T-helper 17 cell (primary cell): ENCODE results near the gene PDGFB. TPM values are rescaled to one million over a fixed set of nuclear protein-coding genes. Genes with fewer than 3 reads are reported as not detected.

ENCODE experiments used
- ATAC-seq: fragments of 150-1000 bp; cut with Tn5 transposase; 2 replicates; pipeline ENCODE4 v1.10.0; 2021; ENCODE audit warnings: mild to moderate bottlenecking, moderate library complexity
- DNase-seq, 3 donors: peaks; one replicate each; pipeline versions ENCODE4 v3.0.0 to v3.0.0-alpha.2; 2020 to 2021
- H3K9me3 ChIP-seq: one replicate; pipeline ENCODE4 v1.7.0; 2013; ENCODE audit warnings: low read length, mild to moderate bottlenecking; ENCODE audit not compliant: control insufficient read depth, poor library complexity, severe bottlenecking
- H3K27ac Mint-ChIP-seq: one replicate; pipeline ENCODE4 v1.8.0; 2022; ENCODE audit warnings: mild to moderate bottlenecking, moderate library complexity, mixed read lengths
- H3K27me3 Mint-ChIP-seq: one replicate; pipeline ENCODE4 v1.8.0; 2022; ENCODE audit warnings: mixed read lengths
- H3K36me3 Mint-ChIP-seq: one replicate; pipeline ENCODE4 v1.8.0; 2022; ENCODE audit warnings: low read depth, mixed read lengths
- H3K4me1 Mint-ChIP-seq: one replicate; pipeline ENCODE4 v1.8.0; 2022; ENCODE audit warnings: mild to moderate bottlenecking, mixed read lengths
- H3K4me3 Mint-ChIP-seq: one replicate; pipeline ENCODE4 v1.8.0; 2022; ENCODE audit warnings: mild to moderate bottlenecking, moderate library complexity, mixed read lengths
- total RNA-seq, 4 donors: library from RNA in 2 of 4; stranded (reverse) in 2 of 4; gene quantifications; one replicate each; pipeline ENCODE4 v1.2.3 and lab custom pipeline; 2022 to 2026

Gene PDGFB
- total RNA-seq (1 to 10 TPM; 2.8 to 4.4 TPM), total RNA-seq (lab: John Stamatoyannopoulos, UW) (1.9 to 6.1 reads per million in 2 donors)

DNA sequence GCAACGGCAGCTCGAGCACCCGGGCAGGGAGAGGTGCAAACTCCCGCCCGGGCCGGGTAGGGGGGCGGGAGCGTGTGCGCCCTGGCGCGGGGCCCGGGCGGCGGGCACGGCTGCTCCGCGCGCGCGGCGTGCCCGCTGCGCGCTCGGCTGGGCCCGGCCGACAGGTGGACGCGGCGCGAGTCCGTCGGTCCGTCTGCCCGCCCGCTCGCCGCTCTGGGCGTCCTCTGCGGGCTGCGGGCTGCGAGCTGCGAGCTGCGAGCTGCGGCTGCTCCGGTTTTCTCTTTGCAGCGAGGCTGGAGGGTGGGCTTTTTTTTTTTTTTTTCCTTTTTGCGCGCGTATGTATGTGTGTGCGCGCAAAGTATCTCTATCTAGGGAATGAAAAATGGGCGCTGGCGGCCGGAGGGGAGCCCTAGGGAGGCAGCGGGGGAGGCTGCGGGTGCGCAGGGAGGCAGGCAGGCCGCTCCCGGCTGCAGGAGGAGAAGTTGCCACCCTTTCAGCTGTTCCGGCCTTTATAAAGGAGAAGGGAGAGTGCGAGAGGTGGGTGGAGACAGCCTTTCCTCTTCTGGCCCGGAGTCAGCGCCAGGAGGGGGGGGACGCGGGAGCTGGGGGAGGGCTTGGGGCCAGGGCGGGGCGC is at the start of gene PDGFB:
TSS of gene PDGFB (minus strand) at position 487 of the 634 bp plus-strand sequence. CDS start 1,019 bp downstream, outside the sequence.
- H3K36me3 Mint-ChIP-seq, result no peaks in the 10 kb centered on the region
- peaks cover 7% of the 10 kb centered on the region for H3K27me3 Mint-ChIP-seq
- peaks cover 37% of the 10 kb centered on the region for H3K4me1 Mint-ChIP-seq
- DNase-seq, result no peak
- H3K4me3 Mint-ChIP-seq, result peak within 1 kb of the TSS; percentile 94
- H3K27ac Mint-ChIP-seq, result peak within 1 kb of the TSS; percentile 32
- ATAC-seq, result no peak
- H3K9me3 ChIP-seq, result no peaks in the 10 kb centered on the region

DNA sequence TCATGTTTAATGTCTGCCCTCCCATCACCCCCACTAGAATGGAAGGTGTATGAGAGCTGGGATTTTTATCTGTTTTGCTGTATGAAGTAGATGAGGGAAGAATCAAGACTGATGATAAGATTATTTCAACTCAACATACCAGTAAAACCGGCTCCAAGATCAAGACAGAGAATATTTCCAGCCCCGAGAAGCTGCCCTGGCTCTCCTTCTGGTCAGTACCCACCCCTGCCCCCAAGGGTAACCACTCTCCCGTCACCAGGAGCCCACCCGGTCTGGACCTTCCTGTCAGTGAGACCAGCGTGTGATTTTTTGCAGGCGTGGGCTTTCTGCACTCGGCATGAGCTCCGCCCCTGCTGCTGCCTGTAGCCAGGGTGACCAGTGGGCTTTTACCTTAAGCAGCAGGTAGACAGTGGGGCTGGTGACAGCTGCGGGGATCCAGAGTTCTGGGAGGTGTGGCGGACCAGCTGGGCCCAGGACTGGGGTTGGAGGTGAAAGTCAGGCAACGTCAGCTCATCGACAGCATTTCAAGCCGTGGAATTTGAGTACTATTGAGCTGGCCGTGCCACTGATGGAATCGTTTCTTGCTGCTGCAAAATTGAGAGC is 49.1 kb upstream of the PDGFB start:
- DNase-seq, result no peak
- Mint-ChIP-seq H3K4me1 (peaks cover 3% of the 10 kb centered on the region), H3K4me3 (no peak overlapping the region), H3K36me3 (no peaks in the 10 kb centered on the region), H3K27me3 (peaks cover 24% of the 10 kb centered on the region), H3K27ac (no peak overlapping the region)
- H3K9me3 ChIP-seq, result no peaks in the 10 kb centered on the region
- ATAC-seq, result no peak

DNA sequence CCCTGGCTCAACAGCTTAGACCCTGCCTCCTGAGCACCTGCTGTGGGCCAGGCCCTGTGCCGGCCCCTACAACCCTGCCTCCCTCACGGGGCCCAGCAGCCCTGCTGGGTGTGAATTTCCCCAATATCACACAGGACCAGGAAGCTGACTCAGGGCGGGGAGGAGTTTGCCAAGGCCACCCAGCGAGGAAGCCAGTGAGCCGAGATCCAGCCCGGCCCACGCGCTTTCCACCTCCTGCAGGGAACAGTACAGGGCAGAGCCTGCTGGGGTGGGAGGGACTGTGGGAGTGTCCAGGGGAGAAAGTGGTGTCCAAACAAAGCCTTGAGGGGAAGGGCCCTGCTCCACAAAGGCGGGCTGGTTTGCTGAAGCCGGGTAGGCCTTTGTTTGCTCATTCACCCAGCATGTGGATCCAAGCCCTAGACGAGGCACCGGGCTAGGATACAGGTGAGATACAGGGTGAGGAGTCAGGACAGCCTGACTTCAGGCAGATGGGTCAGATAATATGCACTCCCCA is 47.8 kb upstream of the PDGFB start:
- no peaks in the 10 kb centered on the region for H3K9me3 ChIP-seq
- no peak for DNase-seq
- peak; percentile 49 for ATAC-seq
- Mint-ChIP-seq H3K27me3 (peaks cover 17% of the 10 kb centered on the region), H3K4me3 (no peak overlapping the region), H3K4me1 (no peaks in the 10 kb centered on the region), H3K27ac (no peak overlapping the region), H3K36me3 (no peaks in the 10 kb centered on the region)

DNA sequence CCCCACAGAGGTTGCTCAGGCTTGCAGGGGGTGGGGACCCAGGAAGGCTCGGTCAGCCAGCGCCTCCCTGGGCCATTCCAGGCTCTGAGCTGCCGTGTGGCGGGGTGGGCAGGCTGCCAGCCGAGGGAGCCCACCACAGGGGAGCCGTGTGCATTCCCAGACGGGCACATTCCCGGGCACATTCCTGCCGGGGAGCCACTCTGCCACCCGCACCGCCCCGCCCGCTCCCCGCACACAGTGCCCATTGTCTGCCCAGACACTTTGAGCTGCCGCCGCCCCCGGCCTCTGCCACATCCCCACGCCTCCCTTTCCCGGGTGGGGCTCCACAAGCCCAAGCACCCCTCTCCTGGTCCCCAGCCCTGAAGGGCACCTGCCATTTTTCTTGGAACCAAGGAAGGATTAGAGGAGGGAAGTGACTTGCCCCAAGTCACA is 47.3 kb upstream of the PDGFB start:
- H3K4me1 Mint-ChIP-seq, result no peaks in the 10 kb centered on the region
- ATAC-seq (no peak), DNase-seq (no peak)
- H3K27ac Mint-ChIP-seq, result no peak overlapping the region
- H3K4me3 Mint-ChIP-seq, result no peak overlapping the region
- H3K36me3 Mint-ChIP-seq, result no peaks in the 10 kb centered on the region
- H3K9me3 ChIP-seq, result no peaks in the 10 kb centered on the region
- H3K27me3 Mint-ChIP-seq, result peaks cover 16% of the 10 kb centered on the region

DNA sequence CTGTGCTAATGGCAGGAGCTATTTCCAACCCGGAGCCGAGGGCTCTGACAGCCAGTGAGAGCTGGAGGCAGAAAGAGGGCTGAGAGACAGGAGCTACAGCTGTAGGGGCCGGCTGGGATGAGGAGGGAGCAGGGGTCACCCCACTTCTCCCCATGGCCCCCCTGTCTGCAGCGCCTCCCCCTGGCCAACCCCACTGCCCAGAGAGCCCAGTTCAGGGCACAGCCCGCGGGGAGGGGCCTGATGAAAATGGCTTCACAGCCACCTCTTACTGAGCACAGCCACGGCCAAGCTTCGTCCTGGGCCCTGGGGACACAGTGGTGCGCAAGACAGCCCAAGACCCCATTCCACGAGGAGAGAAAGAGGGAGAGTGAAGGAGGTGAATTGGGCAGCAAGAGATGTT is 46.7 kb upstream of the PDGFB start:
- no peaks in the 10 kb centered on the region for H3K36me3 Mint-ChIP-seq
- H3K27me3 Mint-ChIP-seq, result peaks cover 15% of the 10 kb centered on the region

DNA sequence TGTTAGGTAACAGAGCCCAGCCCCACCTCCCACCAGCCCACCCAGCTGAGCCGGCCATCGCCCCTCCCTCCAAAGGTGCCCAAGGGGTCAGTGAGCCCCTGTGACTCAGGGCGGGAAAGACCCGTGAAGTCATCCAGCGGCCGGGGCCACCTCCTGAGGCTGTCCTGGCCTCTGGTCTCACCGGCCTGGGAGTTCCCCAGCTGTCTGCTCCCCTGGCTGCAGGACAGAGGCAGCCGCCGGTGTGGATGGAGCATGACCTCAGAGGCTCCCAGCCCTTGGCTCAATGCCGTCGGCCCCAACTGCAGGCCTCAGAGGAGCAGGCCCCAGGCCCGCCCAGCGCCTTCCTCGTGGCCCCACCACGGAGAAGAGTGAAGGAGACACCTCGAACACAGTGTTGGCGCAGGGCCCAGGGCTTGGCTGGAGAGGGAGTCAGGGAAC is 46.0 kb upstream of the PDGFB start:
- peaks cover 3% of the 10 kb centered on the region for H3K36me3 Mint-ChIP-seq
- H3K4me1 Mint-ChIP-seq, result no peaks in the 10 kb centered on the region
- H3K27me3 Mint-ChIP-seq, result peaks cover 12% of the 10 kb centered on the region
- H3K27ac Mint-ChIP-seq, result no peak overlapping the region
- no peak overlapping the region for H3K4me3 Mint-ChIP-seq
- ATAC-seq (no peak), DNase-seq (no peak)
- H3K9me3 ChIP-seq, result no peaks in the 10 kb centered on the region

More for the DNA sequence above, 46.7 kb upstream of the PDGFB start:
- DNase-seq (no peak), ATAC-seq (no peak)
- no peaks in the 10 kb centered on the region for H3K4me1 Mint-ChIP-seq
- H3K4me3 Mint-ChIP-seq, result no peak overlapping the region
- H3K27ac Mint-ChIP-seq, result no peak overlapping the region
- no peaks in the 10 kb centered on the region for H3K9me3 ChIP-seq

DNA sequence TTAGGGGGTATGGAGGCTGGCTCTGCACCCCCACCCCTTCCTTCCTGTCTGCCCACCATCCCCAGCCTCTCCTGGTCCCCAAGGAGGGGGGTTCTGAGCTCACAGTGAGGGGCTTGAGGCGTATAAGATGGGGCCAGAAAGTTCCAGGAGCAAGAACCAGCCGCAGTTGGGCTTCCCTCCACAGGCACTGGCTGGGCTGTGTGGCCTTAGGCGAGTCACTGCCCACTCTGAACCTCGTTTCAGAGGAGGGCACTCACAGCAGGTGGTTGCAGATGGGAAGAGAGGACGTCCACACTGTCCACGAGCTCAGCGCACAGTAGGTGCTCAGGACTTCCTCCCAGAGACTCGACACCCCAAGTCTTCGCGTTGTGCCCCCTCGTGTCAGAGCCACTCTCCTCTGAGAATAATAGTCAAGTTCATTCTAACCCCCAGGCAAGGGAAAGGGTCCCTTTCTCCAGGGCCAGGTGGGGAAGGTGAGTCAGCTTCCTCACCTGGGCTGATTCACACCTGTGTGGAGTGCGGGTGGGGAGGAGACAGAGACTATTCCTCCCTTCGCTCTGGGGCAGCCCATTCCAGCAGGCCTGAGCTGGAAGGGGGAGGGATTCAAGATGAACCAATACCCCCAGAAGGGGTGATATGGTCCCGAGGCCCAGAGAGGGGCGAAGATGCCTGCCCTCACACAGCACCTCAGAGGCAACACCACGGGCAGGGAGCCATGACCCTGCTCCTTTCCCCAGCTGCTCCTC is 45.4 kb upstream of the PDGFB start:
- no peak for DNase-seq
- peaks cover 12% of the 10 kb centered on the region for H3K27me3 Mint-ChIP-seq
- H3K4me3 Mint-ChIP-seq, result no peak overlapping the region
- peaks cover 2% of the 10 kb centered on the region for H3K9me3 ChIP-seq
- peaks cover 4% of the 10 kb centered on the region for H3K36me3 Mint-ChIP-seq
- H3K4me1 Mint-ChIP-seq, result no peaks in the 10 kb centered on the region
- no peak for ATAC-seq
- no peak overlapping the region for H3K27ac Mint-ChIP-seq

DNA sequence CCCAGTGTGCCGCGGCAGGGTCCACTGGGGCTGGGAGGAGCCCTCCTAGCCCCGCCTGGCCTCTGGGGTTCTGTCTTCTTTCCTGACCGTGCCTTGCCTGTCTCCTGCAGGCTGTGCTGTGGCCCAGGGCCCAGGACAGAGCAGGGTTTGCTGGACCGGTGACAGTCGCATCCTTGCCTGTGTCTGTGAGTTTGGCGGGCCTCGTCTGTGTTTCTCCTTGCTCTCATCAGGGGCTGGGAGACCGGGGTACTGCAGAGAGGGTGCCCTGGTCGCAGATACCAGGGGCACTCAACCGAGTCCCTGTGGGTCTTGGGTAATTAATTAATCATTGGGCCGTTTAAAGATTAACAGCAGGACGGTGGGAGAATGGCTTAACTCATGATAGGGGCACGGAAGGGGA is 44.8 kb upstream of the PDGFB start:
- H3K36me3 Mint-ChIP-seq, result peaks cover 4% of the 10 kb centered on the region
- H3K4me3 Mint-ChIP-seq, result no peak overlapping the region
- DNase-seq (no peak), ATAC-seq (no peak)
- H3K27me3 Mint-ChIP-seq, result peaks cover 12% of the 10 kb centered on the region
- H3K27ac Mint-ChIP-seq, result no peak overlapping the region
- no peaks in the 10 kb centered on the region for H3K4me1 Mint-ChIP-seq
- peaks cover 2% of the 10 kb centered on the region for H3K9me3 ChIP-seq

DNA sequence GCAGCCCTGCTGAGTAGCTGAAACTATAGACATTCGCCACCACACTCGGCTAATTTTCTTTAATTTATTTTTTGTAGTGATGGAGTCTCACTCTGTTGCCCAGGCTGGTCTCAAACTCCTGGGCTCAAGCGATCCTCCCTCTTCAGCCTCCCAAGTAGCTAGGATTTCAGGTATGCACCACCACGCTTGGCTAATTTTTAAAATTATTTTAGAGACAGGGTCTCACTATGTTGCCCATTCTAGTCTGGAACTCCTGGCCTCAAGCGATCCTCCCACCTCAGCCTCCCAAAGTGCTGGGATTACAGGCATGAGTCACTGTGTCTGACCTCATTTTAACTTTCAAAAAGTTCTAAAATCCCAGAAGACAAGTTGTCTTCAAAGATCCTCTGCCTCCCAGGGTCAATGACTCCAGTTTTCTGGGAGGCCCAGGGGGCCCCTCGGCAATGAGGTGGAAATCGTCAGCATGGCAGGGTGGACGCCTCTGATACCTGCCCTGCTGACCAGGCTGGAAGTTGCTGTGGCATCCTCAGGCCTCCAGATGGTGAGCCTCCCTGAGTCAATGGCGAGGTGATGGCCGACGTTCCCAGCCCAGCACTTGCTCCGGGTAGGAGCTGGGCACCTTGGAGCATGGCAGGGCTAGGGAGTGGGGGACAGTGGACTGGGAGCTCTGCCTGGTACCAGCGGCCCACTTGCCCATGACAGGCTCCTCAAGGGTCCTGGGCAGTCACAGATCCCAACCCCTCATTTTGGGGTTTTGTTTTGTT is 43.5 kb upstream of the PDGFB start:
- Mint-ChIP-seq H3K27ac (no peak overlapping the region), H3K4me1 (no peaks in the 10 kb centered on the region), H3K4me3 (no peak overlapping the region), H3K36me3 (peaks cover 4% of the 10 kb centered on the region), H3K27me3 (no peaks in the 10 kb centered on the region)
- no peak for DNase-seq
- ATAC-seq, result no peak
- peaks cover 2% of the 10 kb centered on the region for H3K9me3 ChIP-seq

DNA sequence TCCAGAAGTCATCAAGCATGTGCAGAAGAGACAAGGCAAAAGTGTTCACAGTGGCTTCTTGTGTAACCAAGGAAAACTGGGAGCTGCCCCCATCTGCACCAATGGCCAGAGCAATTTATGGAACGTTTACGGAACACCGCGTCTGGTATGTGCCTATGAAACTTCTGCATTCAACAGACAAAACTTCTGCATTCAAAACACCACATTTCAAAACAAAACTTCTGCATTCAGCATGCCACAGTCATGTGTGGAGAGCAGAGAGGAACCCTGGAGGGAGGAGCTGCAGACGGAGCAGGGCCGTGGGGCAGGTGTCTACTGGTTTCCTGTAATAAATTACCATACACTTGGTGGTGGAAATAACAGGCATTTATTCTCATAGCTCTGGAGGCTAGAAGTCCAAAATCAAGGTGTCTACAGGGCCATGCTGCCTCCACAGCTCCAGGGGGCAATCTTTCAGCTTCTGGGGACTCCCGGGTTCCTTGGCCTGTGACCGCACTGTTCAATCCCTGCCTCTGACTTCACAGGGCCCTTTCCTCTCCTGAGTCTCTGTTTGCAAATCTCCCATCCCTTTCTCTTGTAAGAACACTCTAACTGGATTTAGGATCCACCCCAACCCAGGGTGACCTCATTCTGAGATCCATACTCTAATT is 42.4 kb upstream of the PDGFB start:
- no peak overlapping the region for H3K27ac Mint-ChIP-seq

DNA sequence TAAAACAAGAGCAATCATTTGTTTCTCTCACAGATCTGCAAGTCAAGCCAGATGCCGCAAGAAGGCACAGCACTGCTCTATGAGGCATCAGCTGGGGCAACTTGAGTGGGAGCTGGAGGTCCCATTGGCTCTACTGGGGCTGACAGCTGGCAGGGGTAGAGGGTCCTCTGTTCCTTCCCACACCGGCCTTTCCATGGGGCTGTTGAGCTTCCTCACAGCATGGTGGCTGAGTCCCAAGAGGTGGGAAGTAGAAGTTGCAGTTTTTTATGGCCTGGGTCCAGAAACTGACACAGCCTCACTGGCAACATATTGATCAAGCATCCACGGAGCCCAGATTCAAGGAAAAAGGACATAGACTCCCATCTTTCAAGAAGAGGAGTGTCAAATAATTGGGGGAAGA is 40.2 kb upstream of the PDGFB start:
- Mint-ChIP-seq H3K36me3 (peaks cover 4% of the 10 kb centered on the region), H3K27me3 (no peaks in the 10 kb centered on the region), H3K27ac (no peak overlapping the region), H3K4me3 (no peak overlapping the region), H3K4me1 (peaks cover 2% of the 10 kb centered on the region)
- DNase-seq, result no peak
- H3K9me3 ChIP-seq, result peaks cover 2% of the 10 kb centered on the region
- no peak for ATAC-seq

More for the DNA sequence above, 42.4 kb upstream of the PDGFB start:
- ATAC-seq (peak; percentile 50), DNase-seq (no peak)
- Mint-ChIP-seq H3K36me3 (peaks cover 4% of the 10 kb centered on the region), H3K27me3 (no peaks in the 10 kb centered on the region), H3K4me3 (no peak overlapping the region), H3K4me1 (peaks cover 2% of the 10 kb centered on the region)
- peaks cover 2% of the 10 kb centered on the region for H3K9me3 ChIP-seq

DNA sequence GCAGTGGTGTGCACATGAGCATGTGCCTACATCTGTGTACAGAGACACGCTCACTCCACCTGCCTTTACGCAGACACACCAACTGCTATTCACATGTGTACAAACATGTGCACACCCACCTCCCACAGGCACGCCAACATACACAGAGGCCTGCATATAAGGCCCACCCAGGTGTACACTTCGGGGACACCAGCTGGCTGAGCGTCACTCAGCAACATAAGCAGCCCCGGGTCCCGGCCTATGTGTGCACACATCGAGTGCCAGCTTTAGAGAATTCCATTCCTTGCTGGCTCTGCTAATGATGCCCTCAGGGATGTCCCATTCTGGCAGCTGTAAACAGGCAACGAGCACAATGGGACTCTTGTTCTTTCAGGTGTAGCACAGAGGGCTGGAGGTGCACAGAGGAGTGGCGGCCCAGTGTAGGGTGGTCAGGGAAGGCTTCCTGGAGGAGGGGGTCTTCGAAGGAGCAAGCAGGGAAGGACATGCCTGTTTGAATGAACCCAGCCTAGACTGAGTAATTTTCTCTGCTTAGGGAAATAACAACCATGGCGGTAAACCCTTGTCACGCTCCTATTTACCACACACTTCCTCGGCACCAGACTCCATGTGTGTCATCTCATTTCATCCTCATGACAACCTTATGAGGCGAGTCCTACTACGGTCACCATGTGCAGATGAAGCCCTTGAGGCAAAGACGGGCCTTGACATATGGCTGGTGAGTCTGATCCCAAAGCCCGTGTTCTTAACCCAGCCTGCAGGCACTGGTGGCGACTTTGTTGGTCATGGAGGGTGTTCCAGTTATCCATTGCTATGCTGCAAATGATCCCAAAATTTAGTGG is 39.6 kb upstream of the PDGFB start:
- no peak for DNase-seq
- ATAC-seq, result no peak
- Mint-ChIP-seq H3K27me3 (no peaks in the 10 kb centered on the region), H3K36me3 (peaks cover 4% of the 10 kb centered on the region), H3K27ac (no peak overlapping the region), H3K4me3 (no peak overlapping the region), H3K4me1 (peaks cover 2% of the 10 kb centered on the region)
- H3K9me3 ChIP-seq, result peaks cover 2% of the 10 kb centered on the region
